DOHH2 (cell line): ENCODE measurements around the gene MOSPD2.

Experiments used
- H3F3A ChIP-seq: fragments of 200-600 bp; sonication (generic), shearing (Covaris generic); 2 replicates; pipeline ENCODE4 v1.6.0; 2016; ENCODE audit warnings: antibody characterized with exemption, mild to moderate bottlenecking; ENCODE audit not compliant: control insufficient read depth, insufficient read depth
- H3K27ac ChIP-seq: fragments of 200-600 bp; sonication (generic); 2 replicates; pipeline ENCODE4 v1.5.1; 2014; ENCODE audit warnings: low read depth, mild to moderate bottlenecking, low read length, moderate library complexity
- H3K27me3 ChIP-seq: fragments of 200-600 bp; sonication (generic); 2 replicates; pipeline ENCODE4 v1.6.1; 2014; ENCODE audit warnings: mild to moderate bottlenecking, low read length, mixed read lengths; ENCODE audit not compliant: control insufficient read depth
- H3K36me3 ChIP-seq: fragments of 200-600 bp; sonication (generic); 2 replicates; pipeline ENCODE4 v1.6.1; 2014; ENCODE audit warnings: mild to moderate bottlenecking, low read length, moderate library complexity, mixed read lengths; ENCODE audit not compliant: control insufficient read depth
- H3K4me1 ChIP-seq: fragments of 200-600 bp; sonication (generic); 2 replicates; pipeline ENCODE4 v1.6.1; 2014; ENCODE audit warnings: mild to moderate bottlenecking, low read length, mixed read lengths; ENCODE audit not compliant: control insufficient read depth
- H3K4me2 ChIP-seq: fragments of 200-600 bp; sonication (generic); 2 replicates; pipeline ENCODE4 v1.6.0; 2014; ENCODE audit warnings: mild to moderate bottlenecking, low read length, moderate library complexity
- H3K4me3 ChIP-seq: fragments of 200-600 bp; sonication (generic); 2 replicates; pipeline ENCODE4 v1.5.1; 2014; ENCODE audit warnings: mild to moderate bottlenecking, low read length, mixed read lengths
- H3K79me2 ChIP-seq: fragments of 200-600 bp; sonication (generic); 2 replicates; pipeline ENCODE4 v1.6.1; 2014; ENCODE audit warnings: mild to moderate bottlenecking, low read length, mixed read lengths; ENCODE audit not compliant: control insufficient read depth
- H3K9me2 ChIP-seq: fragments of 200-600 bp; sonication (generic); replicated peaks from 2 replicates; pipeline ENCODE4 v1.6.1; 2014; ENCODE audit warnings: mild to moderate bottlenecking, low read length, mixed read lengths; ENCODE audit not compliant: control insufficient read depth
- H3K9me3 ChIP-seq: fragments of 200-600 bp; sonication (generic); 2 replicates; pipeline ENCODE4 v1.6.1; 2014; ENCODE audit warnings: antibody characterized with exemption, low read length, mixed read lengths; ENCODE audit not compliant: control insufficient read depth, insufficient read depth
- H4K20me1 ChIP-seq: fragments of 200-600 bp; sonication (generic); 2 replicates; pipeline ENCODE4 v1.6.0; 2014; ENCODE audit warnings: low read depth, mild to moderate bottlenecking, antibody characterized with exemption, low read length, moderate library complexity; ENCODE audit not compliant: control insufficient read depth, insufficient read depth
- CTCF ChIP-seq: fragments of 200-600 bp; sonication (generic); IDR thresholded peaks from one replicate; pipeline ENCODE4 v1.5.1; 2014; ENCODE audit warnings: antibody characterized with exemption, mild to moderate bottlenecking, low read depth, low read length; ENCODE audit not compliant: poor library complexity, severe bottlenecking
- EZH2phosphoT487 ChIP-seq: fragments of 200-600 bp; sonication (generic); IDR thresholded peaks from 2 replicates; pipeline ENCODE4 v1.6.1; 2017; ENCODE audit warnings: borderline replicate concordance, mild to moderate bottlenecking, antibody characterized with exemption, low read length, moderate library complexity, mixed read lengths

The MOSPD2 gene

GRCh38 chrX:14964500-14964899 lies 91.3 kb downstream of the MOSPD2 start:
- Histone ChIP-seq H3K4me3 (no peak overlapping the region), H3K9me3 (no peaks in the 10 kb centered on the region), H3F3A (no peaks in the 10 kb centered on the region), H3K4me1 (peaks cover 8% of the 10 kb centered on the region; the same call in 1 of the 2 replicates), H3K27me3 (no peaks in the 10 kb centered on the region), H3K4me2 (no peak overlapping the region), H3K36me3 (no peaks in the 10 kb centered on the region), H4K20me1 (no peaks in the 10 kb centered on the region), H3K9me2 (no peaks in the 10 kb centered on the region), H3K27ac (no peak overlapping the region), H3K79me2 (no peaks in the 10 kb centered on the region)
- no peak for TF ChIP-seq EZH2phosphoT487
- TF ChIP-seq CTCF = no peak
